Astrocyte (in vitro differentiated cells and primary cell): ENCODE results near the gene ZFPM1.

Source experiments
- CTCF ChIP-seq: IDR thresholded peaks from 2 replicates; pipeline ENCODE4 v1.5.1; 2011; ENCODE audit warnings: low read depth, mild to moderate bottlenecking, inconsistent platforms, low read length, moderate library complexity; ENCODE audit not compliant: insufficient read depth
- EZH2 ChIP-seq: IDR thresholded peaks from 2 replicates; pipeline ENCODE4 v1.6.1; 2012; ENCODE audit warnings: mild to moderate bottlenecking, low read length, inconsistent platforms; ENCODE audit not compliant: insufficient read depth

GRCh38 chr16:88487124-88487432, 34.0 kb downstream of the ZFPM1 start:
- TF ChIP-seq CTCF (no peak), EZH2 (no peak)
